Sigmoid colon (tissue), 4 donors: ENCODE measurements around the gene PAK6.

ENCODE experiments used
- CTCF ChIP-seq, 4 experiments: fragments of 450-650 bp in 3 of 4; fragments of 200-600 bp in 1 of 4; IDR thresholded peaks; one replicate each; pipeline ENCODE4 v1.5.1; 2016 to 2019; ENCODE audit warnings: antibody characterized with exemption in 4 of 4, mild to moderate bottlenecking in 3 of 4, moderate library complexity in 2 of 4
- EP300 ChIP-seq, 4 donors: sonication (generic); formaldehyde crosslinking; IDR thresholded peaks; one replicate each; pipeline ENCODE4 v1.6.1; 2017; ENCODE audit warnings: antibody characterized with exemption in 4 of 4
- POLR2A ChIP-seq, 2 donors: fragments of 450-650 bp; IDR thresholded peaks; one replicate each; pipeline ENCODE4 v1.6.1; 2016; ENCODE audit warnings: antibody characterized with exemption in 2 of 2, mild to moderate bottlenecking in 2 of 2, moderate library complexity in 2 of 2

DNA sequence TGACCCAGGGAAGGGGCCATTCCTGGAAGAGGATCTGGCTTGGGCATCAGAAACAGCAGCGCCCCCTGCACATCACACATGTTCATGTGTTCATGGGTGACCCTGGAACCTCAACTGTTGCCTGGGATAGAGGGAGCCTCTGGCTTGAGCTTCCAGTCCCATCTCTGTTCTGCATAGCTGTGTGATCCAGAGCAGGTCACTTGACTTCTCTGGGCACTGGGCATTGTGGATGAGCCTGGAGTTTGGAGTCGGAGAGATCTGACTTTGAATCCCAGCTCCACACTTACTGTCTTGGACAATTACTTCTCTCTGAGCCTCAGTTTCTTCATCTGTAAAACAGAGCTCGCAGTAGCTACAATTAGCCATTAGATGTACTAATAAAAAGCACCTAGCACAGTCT lies 15.6 kb downstream of the PAK6 start:
- TF ChIP-seq CTCF (IDR thresholded peaks at IDR 0.05) (no peak), POLR2A (IDR thresholded peaks at IDR 0.05) (no peak), EP300 (IDR thresholded peaks at IDR 0.05) (no peak)
